ENCODE data around the gene RALGAPA2.

Gene RALGAPA2

DNA sequence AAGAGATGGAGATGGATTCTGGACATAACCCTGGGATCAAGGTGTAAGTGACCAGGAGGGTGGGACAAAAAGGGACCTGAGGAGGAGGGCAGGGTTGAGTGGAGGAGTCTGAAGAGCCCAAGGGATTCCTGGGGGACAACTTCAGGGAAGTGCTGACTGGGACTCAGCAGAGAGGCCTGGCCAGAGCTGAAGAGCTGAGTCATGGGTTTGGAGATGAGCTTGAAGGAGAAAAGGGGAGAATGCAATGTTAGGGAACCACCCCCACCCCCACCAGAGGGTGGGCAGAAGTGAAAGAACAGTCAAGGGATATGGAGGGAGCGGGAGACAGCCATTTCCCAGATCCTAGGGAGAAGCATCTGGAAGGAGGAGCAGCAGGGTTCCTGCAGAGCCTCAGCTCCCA lies 289.3 kb downstream of the RALGAPA2 start:
- DNase-seq (ENCODE audit: extremely low spot score, insufficient read length, low read depth) (no peak), FAIRE-seq (no peak)

DNA sequence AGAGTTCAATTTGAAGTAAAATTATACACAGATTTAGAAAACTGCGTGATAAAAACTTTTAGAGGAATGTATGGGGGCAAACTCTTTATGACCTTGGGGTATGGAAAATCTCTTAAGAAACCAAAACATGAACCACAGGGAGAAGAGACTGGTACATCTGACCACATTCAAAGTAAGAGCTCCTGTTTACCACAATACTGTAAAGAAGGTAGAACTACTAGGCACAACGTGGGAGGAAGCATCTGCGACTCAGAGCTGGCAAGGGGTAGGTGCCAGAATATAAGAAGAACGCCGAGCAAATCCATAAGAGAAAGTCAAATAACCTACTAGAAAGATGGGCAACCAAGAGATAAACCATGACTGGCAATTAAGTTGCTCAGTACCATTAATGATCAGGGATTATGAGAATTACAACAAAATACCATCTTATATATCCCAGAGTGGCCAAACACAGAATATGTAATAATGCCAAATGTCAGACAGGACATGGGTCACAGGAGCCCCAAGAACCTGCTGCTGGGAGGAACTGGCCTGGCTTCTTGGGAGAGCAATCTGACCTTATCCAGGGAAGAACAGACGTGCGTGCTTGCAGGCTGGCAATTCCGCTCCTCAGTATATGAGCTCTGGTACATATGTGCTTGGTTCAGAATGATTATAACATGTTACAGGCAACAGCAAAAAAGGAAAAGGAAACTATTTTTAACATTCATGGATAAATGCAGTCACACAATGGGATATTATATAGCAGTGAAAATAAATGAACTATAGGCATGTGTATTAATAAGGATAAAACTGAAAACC lies 294.4 kb downstream of the RALGAPA2 start:
- FAIRE-seq, result no peak
- DNase-seq (ENCODE audit: extremely low spot score, insufficient read length, low read depth), result no peak

DNA sequence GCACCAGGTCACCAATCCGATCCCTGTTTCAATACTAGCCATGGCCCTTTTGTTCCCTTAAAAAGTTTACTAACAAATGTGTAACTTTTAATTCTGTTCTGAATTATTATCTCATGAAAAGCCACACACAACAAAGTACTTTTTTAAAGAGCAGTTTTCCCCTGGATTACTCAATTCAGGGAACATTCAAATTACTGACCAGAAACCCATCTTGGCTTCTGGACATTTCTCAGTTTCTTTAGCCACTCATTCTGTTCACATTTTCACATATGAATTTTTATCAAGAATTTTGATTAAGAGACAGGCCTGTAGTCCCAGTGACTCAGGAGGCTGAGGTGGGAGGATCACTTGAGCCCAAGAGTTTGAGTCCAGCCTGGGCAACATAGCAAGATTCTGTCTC lies 297.1 kb downstream of the RALGAPA2 start:
- FAIRE-seq, result no peak

DNA sequence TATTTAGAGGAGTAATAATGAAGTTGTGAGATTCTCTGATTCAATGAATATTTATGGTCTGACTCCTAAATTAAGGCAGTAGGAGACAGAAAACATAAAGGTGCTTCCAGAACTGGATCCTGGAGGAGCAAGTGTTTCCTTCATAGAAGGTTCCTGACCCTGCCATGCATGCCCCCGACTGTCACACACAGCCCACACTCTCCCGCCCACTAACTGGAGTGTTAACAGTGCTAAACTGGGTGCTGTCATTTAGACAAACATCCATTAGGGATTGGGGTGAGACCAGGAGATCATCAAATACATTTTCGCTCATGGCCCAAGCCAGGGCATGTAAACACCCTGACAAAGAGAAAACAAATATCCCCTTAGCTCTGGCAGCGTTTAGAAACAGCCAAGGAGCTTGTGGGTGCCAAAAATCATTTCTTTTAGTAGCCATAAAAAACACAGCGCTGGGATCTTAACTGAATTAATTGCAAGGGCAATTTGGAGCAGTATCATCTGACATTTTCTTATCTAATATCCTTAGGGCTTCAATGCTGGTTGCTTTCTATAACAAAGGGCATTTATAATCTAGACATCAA lies 297.7 kb downstream of the RALGAPA2 start:
- DNase-seq (ENCODE audit: extremely low spot score, insufficient read length, low read depth), result no peak
- FAIRE-seq, result no peak

More for the DNA sequence above, 297.1 kb downstream of the RALGAPA2 start:
- no peak for DNase-seq (ENCODE audit: extremely low spot score, insufficient read length, low read depth)

DNA sequence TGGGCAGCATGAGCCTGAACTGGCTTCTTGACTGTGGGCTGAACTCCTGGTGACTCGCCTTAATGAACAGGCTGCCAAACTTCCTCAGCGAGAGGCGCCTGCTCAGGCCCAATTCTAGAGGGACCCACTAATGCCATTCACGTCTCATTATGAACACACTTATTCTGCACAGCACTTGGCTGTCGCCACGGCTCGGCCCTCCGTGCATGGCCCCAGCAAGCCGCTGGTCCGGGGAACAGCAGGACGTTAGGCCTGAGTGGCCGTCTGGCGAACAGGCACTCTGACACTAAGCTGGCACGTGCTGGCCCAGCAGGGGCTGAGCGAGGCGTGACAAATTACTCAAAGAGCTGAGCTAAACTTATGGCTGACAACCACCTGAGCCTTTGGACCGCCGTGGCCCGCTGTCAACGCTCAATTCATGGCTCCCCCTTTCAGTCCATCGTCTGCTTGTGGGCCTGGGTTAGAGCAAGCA lies 298.6 kb downstream of the RALGAPA2 start:
- DNase-seq (ENCODE audit: extremely low spot score, insufficient read length, low read depth), result no peak
- no peak for FAIRE-seq

- FAIRE-seq (peak; percentile 21), DNase-seq (ENCODE audit: extremely low spot score, insufficient read length, low read depth) (no peak)
Observed at GRCh38 chr20:20412750-20413149, 299.7 kb downstream of the RALGAPA2 start.

DNA sequence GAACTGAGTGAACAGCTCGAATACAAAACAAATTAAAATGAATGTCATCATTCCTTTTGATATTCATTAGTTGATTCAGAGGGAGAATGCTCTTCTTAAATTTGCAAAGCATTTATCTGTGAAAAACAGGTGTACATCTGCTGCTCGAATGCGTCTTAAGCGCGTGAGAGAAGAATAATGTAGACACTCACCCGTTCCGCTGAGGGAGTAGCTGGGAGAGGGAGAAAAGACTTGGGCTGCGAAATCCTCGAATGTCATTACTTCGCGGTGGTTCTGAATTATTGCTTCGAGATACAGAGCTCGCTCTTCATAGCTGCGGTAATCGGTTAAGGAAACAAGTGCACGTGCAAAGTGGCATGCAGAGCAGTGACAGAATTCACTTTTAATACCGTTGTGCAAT lies 300.6 kb downstream of the RALGAPA2 start:
- DNase-seq (ENCODE audit: extremely low spot score, insufficient read length, low read depth) (no peak), FAIRE-seq (no peak)

GRCh38 chr20:20411402-20411801 lies 301.0 kb downstream of the RALGAPA2 start:
- no peak for FAIRE-seq
- no peak for DNase-seq (ENCODE audit: extremely low spot score, insufficient read length, low read depth)

- DNase-seq (ENCODE audit: extremely low spot score, insufficient read length, low read depth), result no peak
- FAIRE-seq, result no peak
Observed at GRCh38 chr20:20410678-20411077, 301.8 kb downstream of the RALGAPA2 start.

GRCh38 chr20:20409331-20409730 lies 303.1 kb downstream of the RALGAPA2 start:
- FAIRE-seq (no peak), DNase-seq (ENCODE audit: extremely low spot score, insufficient read length, low read depth) (no peak)

DNA sequence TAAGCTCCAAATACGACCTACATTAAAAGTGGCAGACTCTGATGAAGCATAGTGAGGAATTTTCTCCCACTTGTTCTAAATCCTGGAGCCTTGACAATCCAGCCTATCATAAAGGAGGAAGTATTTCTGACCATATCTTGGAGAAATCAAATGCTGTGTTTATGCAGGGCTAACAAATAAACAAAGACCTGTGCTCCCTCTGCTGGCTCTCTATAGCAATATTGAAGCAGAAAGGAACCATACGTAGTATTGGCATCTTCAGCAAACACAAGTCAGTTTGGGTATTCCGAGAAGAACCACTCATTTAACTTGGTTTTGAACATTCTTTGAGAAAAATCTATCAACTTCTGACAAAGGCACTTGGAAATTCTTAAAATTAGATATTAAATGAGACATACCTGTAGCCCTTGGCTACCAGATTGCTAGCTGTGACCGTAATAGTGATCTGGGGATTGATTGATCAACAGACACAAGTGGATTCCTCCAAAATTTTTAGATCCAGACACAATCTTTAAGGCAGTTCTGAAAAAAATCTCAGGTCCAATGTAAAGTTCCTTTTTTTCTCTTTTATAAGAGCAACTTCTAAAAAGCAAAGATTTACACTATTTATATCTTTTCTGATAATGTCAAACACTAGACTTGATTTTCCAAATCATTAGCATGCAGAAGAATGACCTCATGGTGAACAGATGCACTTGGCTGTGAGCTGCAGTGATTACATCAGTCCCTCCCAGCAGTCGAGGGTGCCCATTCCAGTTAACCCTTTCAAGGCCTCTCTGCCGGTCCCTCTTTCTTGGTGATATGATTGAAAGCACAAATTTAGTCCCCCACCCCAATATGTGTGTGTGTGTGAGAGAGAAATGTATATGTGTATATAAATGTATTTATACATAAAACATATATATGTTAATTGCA lies 304.3 kb downstream of the RALGAPA2 start:
- DNase-seq (ENCODE audit: extremely low spot score, insufficient read length, low read depth) (no peak), FAIRE-seq (peak; percentile 46)

DNA sequence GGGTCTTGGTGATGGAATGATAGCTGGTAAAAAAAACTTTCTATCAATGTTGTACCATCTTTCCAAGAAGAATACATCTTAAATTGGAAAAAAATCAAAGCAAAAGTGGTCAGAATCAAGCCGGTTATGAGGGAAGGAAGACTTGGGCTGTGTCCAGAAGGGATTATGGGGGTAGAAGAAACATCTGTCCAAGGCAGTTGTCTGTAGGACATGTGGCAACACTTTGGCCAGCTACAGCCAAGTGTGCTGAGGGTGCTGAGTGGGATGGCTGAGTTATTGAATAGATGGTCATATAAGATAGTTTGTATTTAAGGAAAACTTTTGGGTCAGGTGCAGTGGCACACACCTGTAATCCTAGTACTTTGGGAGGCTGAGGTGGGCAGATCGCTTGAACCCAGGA lies 306.1 kb downstream of the RALGAPA2 start:
- no peak for DNase-seq (ENCODE audit: extremely low spot score, insufficient read length, low read depth)
- no peak for FAIRE-seq

GRCh38 chr20:20405623-20406022 lies 306.8 kb downstream of the RALGAPA2 start:
- FAIRE-seq (no peak), DNase-seq (ENCODE audit: extremely low spot score, insufficient read length, low read depth) (no peak)

DNA sequence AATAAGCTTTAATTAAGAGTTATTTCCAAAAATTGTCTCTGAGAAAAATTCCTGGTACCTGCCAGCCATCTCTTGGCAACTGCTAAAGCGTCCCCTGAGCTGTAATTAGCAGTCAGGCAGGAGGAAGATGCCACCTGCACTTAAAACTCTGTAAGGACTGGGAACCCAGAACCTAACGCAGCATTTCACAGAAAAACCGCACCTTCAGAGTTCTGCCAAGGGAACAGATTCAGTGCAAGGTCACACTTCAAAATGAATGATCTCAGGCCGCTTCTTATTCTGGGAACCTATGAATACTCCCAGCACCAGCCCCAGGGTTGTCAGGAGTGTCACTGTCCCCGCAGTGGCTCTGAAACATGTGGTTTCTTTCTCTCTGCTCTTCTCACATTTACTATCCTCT lies 307.8 kb downstream of the RALGAPA2 start:
- no peak for DNase-seq (ENCODE audit: extremely low spot score, insufficient read length, low read depth)
- FAIRE-seq, result no peak

DNA sequence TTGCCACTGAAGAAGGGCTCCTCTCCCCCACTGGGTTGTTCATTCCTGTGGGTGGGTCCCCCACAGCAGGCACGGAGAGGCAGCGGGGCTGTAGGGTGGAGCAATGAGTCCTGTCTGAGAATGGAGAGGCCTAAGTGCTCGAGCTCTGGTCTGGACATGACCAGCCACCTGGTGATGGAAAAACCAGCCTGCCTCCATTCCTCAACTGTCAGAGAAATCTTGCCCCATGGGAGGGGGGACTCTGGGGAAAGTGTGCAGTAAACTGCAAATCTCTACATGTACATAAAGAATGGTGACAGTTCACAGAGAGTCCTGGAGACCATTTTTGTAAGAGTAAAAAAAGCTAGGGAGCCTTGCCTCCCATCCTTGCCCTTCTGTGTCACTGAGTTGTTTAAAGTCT lies 310.5 kb downstream of the RALGAPA2 start:
- DNase-seq (ENCODE audit: extremely low spot score, insufficient read length, low read depth), result no peak
- FAIRE-seq, result no peak

DNA sequence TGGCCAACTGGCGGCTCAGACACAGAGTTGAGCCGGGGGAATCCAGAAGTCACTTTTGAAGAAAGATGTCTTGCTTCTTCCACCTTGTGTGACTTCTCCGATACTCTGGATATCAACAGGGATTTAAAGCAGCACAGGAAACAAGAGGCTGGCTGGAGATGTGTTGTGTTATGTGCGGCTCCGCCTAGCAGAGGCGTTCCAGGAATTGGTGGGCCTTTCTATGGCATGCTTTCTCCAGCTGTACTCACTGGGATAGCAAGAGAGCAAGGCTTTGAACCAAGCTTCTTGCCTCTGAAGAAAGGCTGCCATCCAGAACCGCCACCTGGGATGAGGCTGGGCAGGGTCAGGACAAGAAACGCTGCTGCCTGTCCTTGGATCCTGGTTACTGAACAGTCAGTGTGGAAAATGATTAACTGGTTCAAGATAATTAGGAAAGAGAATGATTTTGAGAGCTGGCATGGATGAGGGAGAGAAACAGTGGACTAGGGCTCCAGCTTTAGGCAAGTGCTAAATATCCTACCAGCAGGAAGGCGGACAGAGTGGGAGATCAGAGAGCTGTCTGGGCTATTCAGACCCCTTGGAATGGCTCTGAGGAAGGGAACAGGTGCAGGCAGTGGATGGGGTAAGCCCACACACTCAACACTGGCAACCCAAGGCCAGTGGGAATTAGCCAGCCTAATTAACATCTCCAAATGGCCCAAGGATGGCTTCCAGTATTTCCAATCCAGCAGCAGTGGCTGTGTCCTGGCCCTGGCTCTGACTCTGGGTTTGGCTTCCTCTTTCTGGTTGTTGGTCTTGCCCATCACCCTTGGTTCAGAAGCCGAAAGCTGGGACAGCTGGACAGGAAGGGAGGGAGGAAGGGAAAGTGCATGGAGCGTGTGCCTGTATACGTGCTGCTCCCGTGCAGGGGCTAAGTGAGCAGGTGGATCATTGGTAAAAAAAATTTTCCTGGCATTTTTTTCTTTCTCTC lies 312.6 kb downstream of the RALGAPA2 start:
- FAIRE-seq, result no peak
- DNase-seq (ENCODE audit: extremely low spot score, insufficient read length, low read depth), result no peak

DNA sequence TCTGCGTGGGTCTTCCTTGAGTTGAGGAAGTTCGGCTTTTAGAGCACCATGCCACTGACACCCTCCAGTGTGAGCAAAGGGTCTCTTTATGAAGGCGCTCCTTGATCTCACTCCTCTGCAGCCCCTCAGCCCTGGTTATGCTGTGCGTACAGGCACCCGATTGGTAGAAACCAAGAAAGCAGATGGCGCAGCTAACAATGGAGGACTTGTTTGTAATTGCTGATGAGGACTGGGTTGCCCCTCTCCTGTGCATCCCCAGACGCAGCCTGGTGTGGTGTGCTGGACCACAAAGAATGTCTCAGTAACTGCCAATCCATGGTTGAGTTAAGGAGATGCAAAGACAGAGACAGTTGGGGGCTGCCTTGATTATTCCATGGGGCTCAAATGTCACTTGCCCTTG lies 314.3 kb downstream of the RALGAPA2 start:
- DNase-seq (ENCODE audit: extremely low spot score, insufficient read length, low read depth) (no peak), FAIRE-seq (no peak)

DNA sequence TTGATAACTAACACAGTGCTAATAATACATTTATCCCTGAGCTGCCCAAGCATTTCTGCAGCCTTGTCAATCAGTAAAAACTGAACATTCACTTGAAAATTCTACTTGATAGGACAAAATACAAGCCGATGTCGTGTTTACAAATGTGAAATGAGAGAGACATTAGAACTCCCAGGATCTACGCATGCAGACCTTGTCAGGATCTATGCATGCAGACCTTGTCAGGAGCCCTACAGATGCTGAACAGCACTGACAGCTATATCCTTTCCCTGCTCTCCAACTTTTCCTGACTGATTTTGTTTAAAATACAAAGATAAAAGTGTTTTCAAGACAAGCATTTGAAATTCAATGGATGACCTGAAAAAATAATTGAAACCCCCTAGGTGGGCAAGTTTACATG lies 315.6 kb downstream of the RALGAPA2 start:
- no peak for FAIRE-seq
- DNase-seq (ENCODE audit: extremely low spot score, insufficient read length, low read depth), result no peak

DNA sequence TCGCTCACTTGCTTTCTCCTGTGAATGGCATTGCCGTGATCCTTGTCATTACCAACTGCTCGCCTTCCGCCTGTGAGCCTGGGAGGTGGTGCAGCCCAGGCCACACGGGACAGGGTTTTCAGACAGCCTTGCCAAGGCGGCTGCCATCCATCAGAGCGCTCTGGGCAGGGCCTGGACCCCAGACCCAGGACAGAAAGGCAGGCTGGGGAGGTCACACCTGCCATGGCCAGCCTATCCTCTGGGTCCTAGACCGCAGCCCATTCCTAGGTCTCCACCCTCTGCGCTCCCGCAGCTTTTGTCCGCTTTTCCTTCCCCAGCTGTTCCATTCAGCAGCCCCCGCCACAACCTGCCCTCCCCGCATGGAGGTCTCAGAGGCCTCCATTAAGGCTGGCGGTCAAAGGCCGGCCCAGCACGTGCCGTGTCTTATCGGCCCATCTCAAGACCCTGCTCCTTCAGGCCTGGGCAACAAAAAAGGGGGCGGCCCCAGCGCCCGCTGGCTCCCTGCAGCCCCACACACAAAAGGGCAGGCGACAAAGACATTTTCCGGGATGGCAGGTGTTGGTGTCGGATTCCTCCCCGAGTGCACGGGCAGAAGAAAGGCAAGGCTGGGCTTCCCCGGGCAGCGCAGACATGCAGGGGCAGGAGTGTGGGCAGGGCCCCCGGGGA lies 316.4 kb downstream of the RALGAPA2 start:
- DNase-seq (ENCODE audit: extremely low spot score, insufficient read length, low read depth) (no peak), FAIRE-seq (no peak)

Data from GM18507 (cell line).